ENCODE data around the gene UNC13C.
A peak's percentile ranks its signal among the peaks of the same experiment; 100 is the strongest.

UNC13C gene

DNA sequence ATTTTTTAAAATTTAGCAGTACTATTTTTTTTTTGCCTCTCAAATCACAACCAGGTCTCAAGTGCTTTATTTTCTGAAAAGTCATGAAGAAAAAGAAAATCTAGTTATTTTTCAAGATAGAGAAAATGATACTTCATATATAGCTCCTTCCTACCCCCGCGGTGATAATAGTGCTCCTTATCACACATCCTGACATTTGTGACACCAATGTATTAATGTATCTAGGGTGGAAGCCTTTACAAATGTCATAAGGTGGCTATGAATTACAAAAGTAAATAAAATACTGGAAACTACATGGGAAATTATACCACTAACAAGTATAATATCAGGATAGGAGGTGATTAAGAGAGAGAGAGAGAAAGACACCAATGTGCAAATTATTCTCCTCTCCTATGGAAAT, 582.2 kb downstream of the UNC13C start:
- no peaks in the 10 kb centered on the region for H3K36me3 ChIP-seq (ENCODE audit: control insufficient read depth in 5 of 5, insufficient read depth in 5 of 5, low read length in 5 of 5)
- no peaks in the 10 kb centered on the region for H3K9me3 ChIP-seq (ENCODE audit: control insufficient read depth in 5 of 5, low read length in 5 of 5)
- H3K27me3 ChIP-seq (ENCODE audit: control insufficient read depth in 5 of 5, insufficient read depth in 4 of 5, low read length in 5 of 5): no peaks in the 10 kb centered on the region
- H3K4me1 ChIP-seq (ENCODE audit: control insufficient read depth in 5 of 5, insufficient read depth in 5 of 5, low read length in 5 of 5): peaks cover 0 to 4% (median 0%) of the 10 kb centered on the region in 5 donors
- no peak overlapping the region for H3K4me3 ChIP-seq (ENCODE audit: low read depth in 1 of 5, low read length in 5 of 5)
- no peak overlapping the region for H3K9ac ChIP-seq (ENCODE audit: low read length in 5 of 5)
- H3K27ac ChIP-seq (ENCODE audit: low read depth, low read length): no peak overlapping the region

DNA sequence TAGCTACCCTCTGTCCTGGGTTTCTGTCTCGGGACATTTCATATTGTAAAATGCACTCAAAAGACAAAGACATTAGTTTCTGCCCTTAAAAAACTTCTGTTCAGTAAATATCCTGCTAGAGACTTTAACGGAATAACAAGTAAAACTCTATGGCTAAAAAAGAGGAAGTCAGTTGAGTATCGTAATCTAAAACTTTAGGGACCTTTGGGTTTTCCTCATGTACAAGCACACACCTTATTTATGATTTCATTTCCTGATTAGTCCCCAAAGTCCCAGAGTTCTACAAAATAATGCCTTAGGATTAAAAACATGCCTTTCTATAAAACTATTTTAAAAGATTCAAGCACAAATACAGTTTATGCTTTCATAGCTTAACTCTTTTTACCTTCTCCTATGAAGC, 585.9 kb downstream of the UNC13C start:
- Histone ChIP-seq H3K27ac (ENCODE audit: low read depth, low read length) (no peak overlapping the region), H3K4me3 (ENCODE audit: low read depth in 1 of 5, low read length in 5 of 5) (no peak overlapping the region), H3K4me1 (ENCODE audit: control insufficient read depth in 5 of 5, insufficient read depth in 5 of 5, low read length in 5 of 5) (peaks cover 0 to 4% (median 0%) of the 10 kb centered on the region in 5 donors), H3K9me3 (ENCODE audit: control insufficient read depth in 5 of 5, low read length in 5 of 5) (no peaks in the 10 kb centered on the region), H3K9ac (ENCODE audit: low read length in 5 of 5) (no peak overlapping the region), H3K27me3 (ENCODE audit: control insufficient read depth in 5 of 5, insufficient read depth in 4 of 5, low read length in 5 of 5) (no peaks in the 10 kb centered on the region), H3K36me3 (ENCODE audit: control insufficient read depth in 5 of 5, insufficient read depth in 5 of 5, low read length in 5 of 5) (no peaks in the 10 kb centered on the region)

DNA sequence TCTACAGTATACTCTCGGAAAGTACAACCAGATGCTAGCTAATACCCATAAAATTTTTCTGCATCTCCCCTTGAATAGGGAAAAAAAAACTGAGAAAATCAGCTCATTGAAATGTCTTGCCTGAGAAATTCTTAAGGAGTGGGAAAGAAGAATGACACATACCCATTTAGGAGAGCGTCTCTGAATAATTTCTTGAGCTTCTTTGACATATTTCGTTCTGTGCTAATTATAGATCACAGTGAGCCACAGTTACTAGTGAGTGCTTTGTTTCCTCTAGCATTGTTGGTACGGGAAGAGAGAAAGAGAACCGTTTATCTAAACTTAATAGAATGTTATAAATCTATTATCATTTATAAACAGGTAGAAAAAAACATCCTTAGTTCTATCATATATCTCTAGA, 588.4 kb downstream of the UNC13C start:
- H3K4me1 ChIP-seq (ENCODE audit: control insufficient read depth in 5 of 5, insufficient read depth in 5 of 5, low read length in 5 of 5): no peaks in the 10 kb centered on the region
- H3K36me3 ChIP-seq (ENCODE audit: control insufficient read depth in 5 of 5, insufficient read depth in 5 of 5, low read length in 5 of 5): no peaks in the 10 kb centered on the region
- no peak overlapping the region for H3K27ac ChIP-seq (ENCODE audit: low read depth, low read length)
- H3K27me3 ChIP-seq (ENCODE audit: control insufficient read depth in 5 of 5, insufficient read depth in 4 of 5, low read length in 5 of 5): no peaks in the 10 kb centered on the region
- H3K4me3 ChIP-seq (ENCODE audit: low read depth in 1 of 5, low read length in 5 of 5): no peak overlapping the region
- H3K9me3 ChIP-seq (ENCODE audit: control insufficient read depth in 5 of 5, low read length in 5 of 5): no peaks in the 10 kb centered on the region
- H3K9ac ChIP-seq (ENCODE audit: low read length in 5 of 5): no peak overlapping the region

DNA sequence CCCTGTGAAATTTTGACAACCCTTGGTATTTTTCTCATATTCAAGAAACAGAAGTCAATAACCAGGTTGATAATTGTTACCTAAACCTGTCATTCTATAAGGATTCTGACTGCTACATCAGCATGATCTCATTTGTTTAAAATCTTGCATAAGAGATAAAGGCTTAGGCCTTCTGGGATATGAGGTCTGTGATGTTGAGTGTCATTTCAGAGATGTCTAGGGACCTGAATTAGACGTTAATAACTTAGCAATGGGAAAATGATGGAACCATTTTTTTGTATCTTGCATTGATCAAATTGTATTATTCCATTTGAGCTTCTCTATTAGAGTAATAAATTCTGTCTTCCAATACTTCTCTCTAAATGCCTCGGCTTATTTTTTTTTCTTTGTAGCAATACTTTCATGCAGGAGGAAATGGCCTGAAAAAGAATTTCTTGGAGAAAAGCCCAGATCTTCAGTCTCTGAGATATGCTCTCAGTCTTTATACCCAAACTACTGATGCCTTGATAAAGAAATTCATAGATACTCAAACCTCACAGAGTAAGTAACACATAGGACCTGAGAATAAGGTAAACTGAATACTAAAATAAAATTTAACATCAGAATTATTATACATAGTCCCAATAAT, 589.3 kb downstream of the UNC13C start:
- H3K27ac ChIP-seq (ENCODE audit: low read depth, low read length): no peak overlapping the region
- no peak overlapping the region for H3K9ac ChIP-seq (ENCODE audit: low read length in 5 of 5)

DNA sequence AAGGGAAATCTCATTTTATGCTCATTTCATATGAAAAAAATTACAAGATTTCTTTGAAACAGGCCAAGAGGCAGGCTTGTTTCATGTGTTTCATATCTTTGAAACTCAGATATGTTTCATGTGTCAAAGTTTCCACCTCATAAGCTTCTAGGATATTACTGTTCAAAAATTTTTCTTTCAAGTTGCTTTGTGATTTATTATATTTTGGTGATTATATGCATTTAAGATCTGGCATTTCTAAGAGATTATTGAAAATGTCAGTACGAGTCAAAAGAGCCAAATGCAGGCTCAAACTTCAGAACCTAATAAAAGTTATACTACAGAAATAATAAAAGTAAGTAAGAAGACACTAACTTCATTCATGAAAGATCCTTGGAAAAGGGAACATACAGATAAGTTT, 590.1 kb downstream of the UNC13C start:
- H3K36me3 ChIP-seq (ENCODE audit: control insufficient read depth in 5 of 5, insufficient read depth in 5 of 5, low read length in 5 of 5): no peaks in the 10 kb centered on the region
- no peaks in the 10 kb centered on the region for H3K9me3 ChIP-seq (ENCODE audit: control insufficient read depth in 5 of 5, low read length in 5 of 5)
- H3K27ac ChIP-seq (ENCODE audit: low read depth, low read length): no peak overlapping the region
- H3K27me3 ChIP-seq (ENCODE audit: control insufficient read depth in 5 of 5, insufficient read depth in 4 of 5, low read length in 5 of 5): no peaks in the 10 kb centered on the region
- H3K9ac ChIP-seq (ENCODE audit: low read length in 5 of 5): no peak overlapping the region
- no peaks in the 10 kb centered on the region for H3K4me1 ChIP-seq (ENCODE audit: control insufficient read depth in 5 of 5, insufficient read depth in 5 of 5, low read length in 5 of 5)
- H3K4me3 ChIP-seq (ENCODE audit: low read depth in 1 of 5, low read length in 5 of 5): no peak overlapping the region

More for the DNA sequence above, 589.3 kb downstream of the UNC13C start:
- Histone ChIP-seq H3K36me3 (ENCODE audit: control insufficient read depth in 5 of 5, insufficient read depth in 5 of 5, low read length in 5 of 5) (no peaks in the 10 kb centered on the region), H3K27me3 (ENCODE audit: control insufficient read depth in 5 of 5, insufficient read depth in 4 of 5, low read length in 5 of 5) (no peaks in the 10 kb centered on the region), H3K4me3 (ENCODE audit: low read depth in 1 of 5, low read length in 5 of 5) (no peak overlapping the region), H3K9me3 (ENCODE audit: control insufficient read depth in 5 of 5, low read length in 5 of 5) (no peaks in the 10 kb centered on the region), H3K4me1 (ENCODE audit: control insufficient read depth in 5 of 5, insufficient read depth in 5 of 5, low read length in 5 of 5) (no peaks in the 10 kb centered on the region)

DNA sequence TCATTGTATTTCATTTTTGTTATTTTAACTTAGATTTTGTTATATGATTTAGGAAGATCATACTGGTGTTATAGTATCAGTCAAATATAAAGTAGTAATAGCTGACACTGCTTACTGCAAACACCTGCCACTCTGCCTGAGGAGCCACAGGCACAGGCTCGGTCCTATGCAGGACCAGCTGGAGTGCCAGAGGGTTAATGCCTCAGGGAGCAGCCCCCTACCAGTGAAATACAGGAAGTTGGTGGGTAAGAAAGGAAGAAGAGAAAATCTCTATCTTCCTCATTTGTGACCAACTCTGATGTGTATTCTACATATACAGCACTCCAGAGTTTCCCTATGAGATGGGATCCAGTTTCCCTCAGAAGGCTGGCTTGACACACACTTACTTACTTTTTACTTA, 593.3 kb downstream of the UNC13C start:
- Histone ChIP-seq H3K9me3 (ENCODE audit: control insufficient read depth in 5 of 5, low read length in 5 of 5) (no peaks in the 10 kb centered on the region), H3K4me3 (ENCODE audit: low read depth in 1 of 5, low read length in 5 of 5) (no peak overlapping the region), H3K4me1 (ENCODE audit: control insufficient read depth in 5 of 5, insufficient read depth in 5 of 5, low read length in 5 of 5) (peaks cover 0 to 4% (median 0%) of the 10 kb centered on the region in 5 donors), H3K36me3 (ENCODE audit: control insufficient read depth in 5 of 5, insufficient read depth in 5 of 5, low read length in 5 of 5) (no peaks in the 10 kb centered on the region), H3K27ac (ENCODE audit: low read depth, low read length) (no peak overlapping the region), H3K27me3 (ENCODE audit: control insufficient read depth in 5 of 5, insufficient read depth in 4 of 5, low read length in 5 of 5) (no peaks in the 10 kb centered on the region), H3K9ac (ENCODE audit: low read length in 5 of 5) (no peak overlapping the region)

DNA sequence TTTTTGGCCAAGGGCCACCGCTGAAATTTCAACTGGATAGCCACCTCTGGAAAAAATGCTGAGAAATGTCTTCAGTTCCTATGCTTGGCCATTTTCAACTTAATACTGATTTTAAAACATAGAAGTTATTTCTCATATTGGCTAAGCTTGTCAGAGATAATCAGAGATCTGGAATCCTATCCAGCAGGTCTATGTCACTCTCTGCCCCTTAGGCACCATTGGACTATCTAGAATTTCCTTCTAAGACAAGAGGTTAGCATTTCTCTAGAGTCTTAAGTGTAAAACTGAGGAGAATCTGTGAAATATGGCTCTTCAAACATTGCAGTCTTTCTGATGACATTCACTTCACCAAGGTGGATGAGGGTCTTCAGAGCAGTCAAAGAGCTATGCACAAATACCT, 597.3 kb downstream of the UNC13C start:
- H3K27ac ChIP-seq (ENCODE audit: low read depth, low read length): no peak overlapping the region
- H3K9ac ChIP-seq (ENCODE audit: low read length in 5 of 5): no peak overlapping the region
- peaks cover 0 to 15% (median 6%) of the 10 kb centered on the region in 5 donors for H3K4me1 ChIP-seq (ENCODE audit: control insufficient read depth in 5 of 5, insufficient read depth in 5 of 5, low read length in 5 of 5)
- H3K9me3 ChIP-seq (ENCODE audit: control insufficient read depth in 5 of 5, low read length in 5 of 5): no peaks in the 10 kb centered on the region
- H3K4me3 ChIP-seq (ENCODE audit: low read depth in 1 of 5, low read length in 5 of 5): no peak overlapping the region
- no peaks in the 10 kb centered on the region for H3K36me3 ChIP-seq (ENCODE audit: control insufficient read depth in 5 of 5, insufficient read depth in 5 of 5, low read length in 5 of 5)
- H3K27me3 ChIP-seq (ENCODE audit: control insufficient read depth in 5 of 5, insufficient read depth in 4 of 5, low read length in 5 of 5): no peaks in the 10 kb centered on the region

DNA sequence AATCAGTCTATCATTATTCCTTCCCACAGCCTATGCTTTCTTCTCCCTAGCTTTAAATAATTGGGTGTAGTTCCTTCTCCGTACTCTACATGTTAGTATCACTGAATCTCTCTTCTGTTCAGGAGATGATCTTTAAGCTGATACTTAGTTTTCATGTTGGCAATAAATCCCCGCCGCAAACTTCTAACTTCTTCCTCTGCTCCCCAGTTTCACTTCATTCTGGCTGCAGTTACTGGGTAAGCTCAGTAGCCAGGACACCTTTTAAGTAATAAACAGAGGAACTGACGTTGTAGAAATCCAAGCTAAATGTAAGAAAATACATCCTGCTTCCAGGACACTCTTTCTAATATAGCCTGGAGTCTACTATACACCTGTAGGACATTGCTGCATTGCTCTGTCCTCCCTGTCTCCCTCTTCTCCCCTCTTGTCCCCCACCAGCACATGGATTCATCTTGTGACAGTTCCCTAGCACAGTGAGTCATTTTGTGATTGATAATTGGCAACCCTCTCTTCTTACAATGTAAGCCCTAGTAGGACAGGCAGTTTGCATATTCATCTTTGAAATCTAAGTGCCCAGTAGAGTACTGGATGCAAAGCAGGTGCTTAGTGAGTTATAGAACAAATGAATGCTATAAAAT, 598.2 kb downstream of the UNC13C start:
- Histone ChIP-seq H3K4me1 (ENCODE audit: control insufficient read depth in 5 of 5, insufficient read depth in 5 of 5, low read length in 5 of 5) (peaks cover 0 to 15% (median 6%) of the 10 kb centered on the region in 5 donors), H3K27me3 (ENCODE audit: control insufficient read depth in 5 of 5, insufficient read depth in 4 of 5, low read length in 5 of 5) (no peaks in the 10 kb centered on the region), H3K4me3 (ENCODE audit: low read depth in 1 of 5, low read length in 5 of 5) (no peak overlapping the region), H3K36me3 (ENCODE audit: control insufficient read depth in 5 of 5, insufficient read depth in 5 of 5, low read length in 5 of 5) (no peaks in the 10 kb centered on the region), H3K9ac (ENCODE audit: low read length in 5 of 5) (no peak overlapping the region), H3K9me3 (ENCODE audit: control insufficient read depth in 5 of 5, low read length in 5 of 5) (peaks cover 0 to 3% (median 0%) of the 10 kb centered on the region in 5 donors), H3K27ac (ENCODE audit: low read depth, low read length) (no peak overlapping the region)

DNA sequence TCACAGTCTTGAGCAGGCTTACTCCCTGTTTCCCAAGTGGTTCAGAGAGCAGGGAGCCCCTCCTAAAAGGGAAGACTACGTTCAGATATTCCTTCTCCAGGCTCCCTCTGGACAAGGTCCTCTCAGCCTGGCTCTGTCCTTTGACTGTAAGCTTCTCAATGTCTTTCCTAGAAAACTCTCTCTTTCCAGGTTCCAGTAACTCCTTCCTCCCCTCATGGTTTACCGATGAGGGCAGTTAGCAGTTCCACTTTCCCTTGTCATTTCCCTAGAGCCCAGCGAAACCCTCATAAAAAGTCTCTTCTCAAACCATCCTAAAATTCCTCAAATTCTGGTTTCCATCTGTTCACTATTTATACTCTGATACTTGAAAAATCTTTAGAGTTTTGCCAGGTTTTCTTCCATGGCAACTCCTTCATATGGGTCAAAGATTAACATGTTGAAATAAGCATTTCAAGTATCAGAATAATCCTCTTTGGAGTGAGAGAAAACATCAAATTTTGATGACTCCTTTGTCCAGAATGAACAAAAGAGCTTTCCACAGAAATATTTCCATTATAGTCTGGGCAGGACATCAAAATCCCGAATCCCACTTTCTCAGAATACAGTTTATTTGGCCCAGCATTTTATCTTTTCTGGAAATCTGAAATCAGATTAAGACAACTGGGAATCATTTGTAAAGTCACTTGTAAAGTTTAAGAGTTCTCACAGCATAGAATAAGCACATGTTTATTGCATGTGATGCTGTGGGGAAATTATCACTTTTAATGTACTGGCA, 599.4 kb downstream of the UNC13C start:
- H3K9me3 ChIP-seq (ENCODE audit: control insufficient read depth in 5 of 5, low read length in 5 of 5): peaks cover 0 to 3% (median 0%) of the 10 kb centered on the region in 5 donors
- H3K9ac ChIP-seq (ENCODE audit: low read length in 5 of 5): peak overlapping the region in 1 of 5 donors; percentile 9
- no peak overlapping the region for H3K4me3 ChIP-seq (ENCODE audit: low read depth in 1 of 5, low read length in 5 of 5)
- peaks cover 0 to 15% (median 6%) of the 10 kb centered on the region in 5 donors for H3K4me1 ChIP-seq (ENCODE audit: control insufficient read depth in 5 of 5, insufficient read depth in 5 of 5, low read length in 5 of 5)
- no peaks in the 10 kb centered on the region for H3K36me3 ChIP-seq (ENCODE audit: control insufficient read depth in 5 of 5, insufficient read depth in 5 of 5, low read length in 5 of 5)
- no peak overlapping the region for H3K27ac ChIP-seq (ENCODE audit: low read depth, low read length)
- H3K27me3 ChIP-seq (ENCODE audit: control insufficient read depth in 5 of 5, insufficient read depth in 4 of 5, low read length in 5 of 5): no peaks in the 10 kb centered on the region

DNA sequence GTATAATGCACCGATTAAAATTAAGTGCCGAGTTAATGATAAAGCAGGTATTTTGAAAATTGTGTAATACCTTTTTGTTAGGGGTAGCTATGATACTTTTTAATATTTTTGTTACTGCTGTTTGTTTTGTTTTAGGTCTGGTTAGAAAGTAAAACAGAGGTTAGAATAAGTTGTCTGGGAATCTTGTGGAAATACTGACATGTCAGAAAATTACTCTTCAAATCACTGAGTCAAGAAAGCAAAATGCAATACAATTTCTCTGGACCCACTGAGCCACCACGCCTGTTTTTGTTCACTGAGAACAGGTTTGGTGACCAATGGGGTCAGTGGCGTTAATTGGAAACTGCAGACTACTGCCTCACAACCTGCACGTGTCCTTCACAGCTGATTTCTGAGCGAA, 601.6 kb downstream of the UNC13C start:
- peaks cover 0 to 15% (median 6%) of the 10 kb centered on the region in 5 donors for H3K4me1 ChIP-seq (ENCODE audit: control insufficient read depth in 5 of 5, insufficient read depth in 5 of 5, low read length in 5 of 5)
- H3K36me3 ChIP-seq (ENCODE audit: control insufficient read depth in 5 of 5, insufficient read depth in 5 of 5, low read length in 5 of 5): no peaks in the 10 kb centered on the region
- H3K4me3 ChIP-seq (ENCODE audit: low read depth in 1 of 5, low read length in 5 of 5): no peak overlapping the region
- H3K27me3 ChIP-seq (ENCODE audit: control insufficient read depth in 5 of 5, insufficient read depth in 4 of 5, low read length in 5 of 5): no peaks in the 10 kb centered on the region
- no peak overlapping the region for H3K27ac ChIP-seq (ENCODE audit: low read depth, low read length)
- peaks cover 0 to 3% (median 0%) of the 10 kb centered on the region in 5 donors for H3K9me3 ChIP-seq (ENCODE audit: control insufficient read depth in 5 of 5, low read length in 5 of 5)
- no peak overlapping the region for H3K9ac ChIP-seq (ENCODE audit: low read length in 5 of 5)

Data from subcutaneous abdominal adipose tissue (tissue), 5 donors.